ENCODE measurements around the gene TBX21.

The TBX21 gene

GRCh38 chr17:47698749-47699535 lies 34.1 kb upstream of the TBX21 start:
- DNase-seq = peak; percentile 78 to 87

- no peak for DNase-seq
Observed at GRCh38 chr17:47699536-47699840, 33.5 kb upstream of the TBX21 start.

GRCh38 chr17:47700471-47701449 lies 32.3 kb upstream of the TBX21 start:
- no peak for DNase-seq

GRCh38 chr17:47701608-47702007 lies 31.4 kb upstream of the TBX21 start:
- DNase-seq = no peak

- DNase-seq = no peak
Observed at GRCh38 chr17:47702391-47702995, 30.5 kb upstream of the TBX21 start.

- DNase-seq = peak; percentile 68 to 77
Observed at GRCh38 chr17:47703191-47703591, 29.8 kb upstream of the TBX21 start.

- peak in 1 of 2 donors; percentile 4 for DNase-seq
Observed at GRCh38 chr17:47703671-47704070, 29.4 kb upstream of the TBX21 start.

- DNase-seq = peak in 1 of 2 donors; percentile 17
Observed at GRCh38 chr17:47704116-47704515, 28.9 kb upstream of the TBX21 start.

GRCh38 chr17:47704736-47705135 lies 28.3 kb upstream of the TBX21 start:
- DNase-seq = peak in 1 of 2 donors; percentile 8

GRCh38 chr17:47705536-47706530 lies 27.2 kb upstream of the TBX21 start:
- DNase-seq = peak; percentile 64 to 72

- no peak for DNase-seq
Observed at GRCh38 chr17:47707056-47707804, 25.8 kb upstream of the TBX21 start.

GRCh38 chr17:47707884-47708283 lies 25.2 kb upstream of the TBX21 start:
- no peak for DNase-seq

- DNase-seq = no peak
Observed at GRCh38 chr17:47708312-47708863, 24.6 kb upstream of the TBX21 start.

- DNase-seq = no peak
Observed at GRCh38 chr17:47708864-47709541, 24.0 kb upstream of the TBX21 start.

GRCh38 chr17:47709594-47709993 lies 23.4 kb upstream of the TBX21 start:
- no peak for DNase-seq

GRCh38 chr17:47711366-47712099 lies 21.5 kb upstream of the TBX21 start:
- no peak for DNase-seq

GRCh38 chr17:47712330-47713023 lies 20.6 kb upstream of the TBX21 start:
- no peak for DNase-seq

GRCh38 chr17:47713980-47714700 lies 18.9 kb upstream of the TBX21 start:
- no peak for DNase-seq

Data from activated CD4-positive, alpha-beta T cell treated with anti-CD3 and anti-CD28 coated beads for 4 hours (primary cell).